ENCODE data around the gene GRIN3B. TPM values are rescaled to one million over a fixed set of nuclear protein-coding genes. Genes with fewer than 3 reads are reported as not detected.

The GRIN3B gene
- total RNA-seq, 2 donors from 2014 or later = 0.26 TPM; not detected in 1

DNA sequence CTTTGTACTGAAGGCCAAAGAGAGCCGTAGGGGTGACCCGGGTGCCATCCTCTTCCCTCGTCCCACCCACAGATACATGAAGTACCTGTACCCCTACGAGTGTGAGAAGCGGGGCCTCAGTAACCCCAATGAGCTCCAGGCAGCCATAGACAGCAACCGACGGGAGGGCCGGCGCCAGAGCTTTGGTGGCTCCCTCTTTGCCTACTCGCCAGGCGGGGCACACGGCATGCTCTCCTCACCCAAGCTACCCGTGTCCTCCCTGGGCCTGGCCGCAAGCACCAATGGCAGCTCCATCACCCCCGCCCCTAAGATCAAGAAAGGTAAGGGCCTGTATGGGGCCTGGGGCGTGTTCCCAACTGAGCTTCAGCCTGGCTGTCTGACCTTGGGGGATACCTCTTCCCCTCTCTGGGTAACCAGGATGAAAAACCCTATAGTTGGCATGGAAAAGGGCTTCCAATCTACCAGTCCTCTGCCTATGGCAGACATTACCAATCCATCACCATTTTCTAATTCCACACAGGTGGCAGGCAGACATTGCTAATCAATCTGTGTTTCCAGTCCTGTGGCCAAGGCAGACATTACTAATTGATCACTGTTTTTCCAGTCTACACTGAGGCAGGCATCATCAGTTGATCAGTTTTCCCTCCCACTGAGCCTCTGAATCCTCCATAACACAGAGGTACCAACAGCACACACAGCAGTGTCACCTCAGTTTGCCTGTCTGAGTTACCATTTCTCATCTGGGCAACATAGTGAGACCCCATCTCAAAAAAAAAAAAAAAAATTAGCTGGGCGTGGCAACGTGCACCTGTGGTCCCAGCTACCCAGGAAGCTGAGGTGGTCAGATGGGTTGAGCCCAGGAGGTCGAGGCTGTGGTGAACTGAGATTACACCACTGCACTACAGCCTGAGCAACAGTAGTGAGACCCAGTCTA, 35.2 kb upstream of the GRIN3B start:
- Histone ChIP-seq H3K36me3 (replicated peaks in 1 of 2; ENCODE audit: insufficient read depth in 1 of 2, low read depth in 2 of 2) (peaks cover 0 to 10% of the 10 kb centered on the region in 2 donors), H3K27ac (no peak overlapping the region), H3K4me3 (no peak overlapping the region), H3K9me3 (no peaks in the 10 kb centered on the region), H3K4me1 (no peaks in the 10 kb centered on the region), H3K27me3 (no peaks in the 10 kb centered on the region)
- intact Hi-C loops (cut with DNase I) = no loop called here
- DNase-seq (no peak), ATAC-seq (no peak)
- no peak for TF ChIP-seq POLR2A (IDR thresholded peaks at IDR 0.05)
- TF ChIP-seq, protein P1, sequence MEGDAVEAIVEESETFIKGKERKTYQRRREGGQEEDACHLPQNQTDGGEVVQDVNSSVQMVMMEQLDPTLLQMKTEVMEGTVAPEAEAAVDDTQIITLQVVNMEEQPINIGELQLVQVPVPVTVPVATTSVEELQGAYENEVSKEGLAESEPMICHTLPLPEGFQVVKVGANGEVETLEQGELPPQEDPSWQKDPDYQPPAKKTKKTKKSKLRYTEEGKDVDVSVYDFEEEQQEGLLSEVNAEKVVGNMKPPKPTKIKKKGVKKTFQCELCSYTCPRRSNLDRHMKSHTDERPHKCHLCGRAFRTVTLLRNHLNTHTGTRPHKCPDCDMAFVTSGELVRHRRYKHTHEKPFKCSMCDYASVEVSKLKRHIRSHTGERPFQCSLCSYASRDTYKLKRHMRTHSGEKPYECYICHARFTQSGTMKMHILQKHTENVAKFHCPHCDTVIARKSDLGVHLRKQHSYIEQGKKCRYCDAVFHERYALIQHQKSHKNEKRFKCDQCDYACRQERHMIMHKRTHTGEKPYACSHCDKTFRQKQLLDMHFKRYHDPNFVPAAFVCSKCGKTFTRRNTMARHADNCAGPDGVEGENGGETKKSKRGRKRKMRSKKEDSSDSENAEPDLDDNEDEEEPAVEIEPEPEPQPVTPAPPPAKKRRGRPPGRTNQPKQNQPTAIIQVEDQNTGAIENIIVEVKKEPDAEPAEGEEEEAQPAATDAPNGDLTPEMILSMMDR (IDR thresholded peaks at IDR 0.05) = no peak
- 93% methylated on average over 12 to 16 of the region's 19 CpGs for WGBS, 2 donors

DNA sequence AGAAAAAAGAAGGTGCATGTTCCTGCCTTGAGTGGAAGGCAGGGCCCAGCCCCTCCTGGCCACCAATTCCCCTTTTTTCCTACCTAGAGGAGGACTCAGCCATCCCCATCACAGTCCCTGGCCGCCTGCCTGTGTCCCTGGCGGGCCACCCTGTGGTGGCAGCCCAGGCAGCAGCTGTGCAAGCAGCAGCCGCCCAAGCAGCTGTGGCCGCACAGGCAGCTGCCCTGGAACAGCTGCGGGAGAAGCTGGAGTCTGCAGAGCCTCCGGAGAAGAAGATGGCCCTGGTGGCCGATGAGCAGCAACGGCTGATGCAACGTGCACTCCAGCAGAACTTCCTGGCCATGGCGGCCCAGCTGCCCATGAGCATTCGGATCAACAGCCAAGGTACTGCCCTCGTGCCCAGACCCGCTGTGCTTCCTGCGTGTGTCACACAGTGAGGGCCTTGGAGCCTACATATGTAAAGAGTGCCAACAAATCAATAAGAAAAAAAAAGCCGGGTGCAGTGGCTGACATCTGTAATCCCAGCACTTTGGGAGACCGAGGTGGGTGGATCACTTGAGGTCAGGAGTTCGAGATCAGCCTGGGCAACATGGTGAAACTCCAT, 33.6 kb upstream of the GRIN3B start:
- Histone ChIP-seq H3K27ac (no peak overlapping the region), H3K9me3 (peaks cover 0 to 7% (median 0%) of the 10 kb centered on the region in 3 donors), H3K27me3 (no peaks in the 10 kb centered on the region), H3K4me3 (no peak overlapping the region), H3K4me1 (no peaks in the 10 kb centered on the region), H3K36me3 (replicated peaks in 1 of 2; ENCODE audit: insufficient read depth in 1 of 2, low read depth in 2 of 2) (peaks cover 0 to 12% of the 10 kb centered on the region in 2 donors)
- WGBS, 2 donors = 89 to 95% methylated on average over 8 to 17 of the region's 17 CpGs
- ATAC-seq (no peak), DNase-seq (no peak)
- intact Hi-C loops (cut with DNase I) = no loop called here
- TF ChIP-seq, protein P1 (IDR thresholded peaks at IDR 0.05) = no peak
- TF ChIP-seq POLR2A (IDR thresholded peaks at IDR 0.05) = no peak

DNA sequence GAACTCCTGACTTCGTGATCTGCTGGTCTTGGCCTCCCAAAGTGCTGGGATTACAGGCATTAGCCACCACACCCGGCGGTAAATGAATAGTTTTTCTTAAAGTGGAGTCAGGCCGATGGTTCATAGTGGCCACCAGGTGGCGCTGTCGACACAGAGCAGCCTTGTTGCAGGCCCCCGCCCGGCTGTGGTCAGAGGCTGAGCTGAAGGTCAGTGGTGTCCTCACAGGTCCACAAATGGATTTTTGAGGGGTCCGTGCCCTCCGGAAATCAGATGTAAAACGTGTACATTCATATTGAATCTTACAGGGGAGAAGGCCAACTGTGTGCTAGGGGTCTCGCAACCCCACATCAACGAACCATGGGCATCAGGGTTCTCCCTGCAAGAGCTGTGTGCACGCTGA, 29.5 kb upstream of the GRIN3B start:
- ATAC-seq (no peak), DNase-seq (no peak)
- no peaks in the 10 kb centered on the region for H3K4me1 ChIP-seq
- WGBS, 2 donors = 95% methylated on average over 13 of the region's 14 CpGs
- no peak for TF ChIP-seq POLR2A (IDR thresholded peaks at IDR 0.05)
- TF ChIP-seq, protein P1 (IDR thresholded peaks at IDR 0.05) = peak in 6 of 7 experiments; percentile 17 to 40 (median 27)
- peaks cover 0 to 12% of the 10 kb centered on the region in 2 donors for H3K36me3 ChIP-seq (replicated peaks in 1 of 2; ENCODE audit: insufficient read depth in 1 of 2, low read depth in 2 of 2)
- intact Hi-C loops (cut with DNase I) = no loop called here
- no peak overlapping the region for H3K27ac ChIP-seq
- no peak overlapping the region for H3K4me3 ChIP-seq
- H3K27me3 ChIP-seq = no peaks in the 10 kb centered on the region
- H3K9me3 ChIP-seq = peaks cover 0 to 7% (median 0%) of the 10 kb centered on the region in 3 donors

DNA sequence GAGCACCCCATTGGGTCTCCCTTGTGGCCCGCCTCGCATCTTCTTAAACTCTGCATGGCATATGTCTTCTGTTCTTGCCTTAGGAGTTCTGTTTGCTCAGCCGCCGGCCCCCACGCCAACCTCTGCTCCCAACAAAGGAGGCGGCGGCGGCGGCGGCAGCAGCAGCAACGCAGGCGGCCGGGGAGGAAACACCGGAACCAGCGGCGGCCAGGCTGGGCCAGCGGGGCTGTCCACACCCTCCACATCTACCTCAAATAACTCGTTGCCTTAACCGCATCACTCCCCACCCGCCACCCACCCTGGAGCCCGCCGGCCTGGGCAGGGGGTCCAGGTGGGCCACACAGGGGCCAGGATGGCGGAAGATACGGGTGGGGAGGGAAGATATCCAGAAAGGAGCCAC, 28.4 kb upstream of the GRIN3B start:
- H3K27ac ChIP-seq = no peak overlapping the region
- ATAC-seq = no peak
- peaks cover 0 to 9% of the 10 kb centered on the region in 2 donors for H3K36me3 ChIP-seq (replicated peaks in 1 of 2; ENCODE audit: insufficient read depth in 1 of 2, low read depth in 2 of 2)
- intact Hi-C loops (cut with DNase I) = no loop called here
- 90 to 99% methylated on average over 15 to 22 of the region's 24 CpGs for WGBS, 2 donors
- no peak overlapping the region for H3K4me3 ChIP-seq
- H3K27me3 ChIP-seq = no peaks in the 10 kb centered on the region
- no peaks in the 10 kb centered on the region for H3K4me1 ChIP-seq
- no peak for DNase-seq
- TF ChIP-seq POLR2A (IDR thresholded peaks at IDR 0.05) = no peak
- TF ChIP-seq, protein P1 (IDR thresholded peaks at IDR 0.05) = no peak
- peaks cover 0 to 7% (median 0%) of the 10 kb centered on the region in 3 donors for H3K9me3 ChIP-seq
